GM12875 (cell line): ENCODE measurements around the gene PDLIM5.

ENCODE experiments used
- H3K4me3 ChIP-seq: one replicate; pipeline ENCODE4 v1.5.1; 2011; ENCODE audit warnings: low read depth, low read length, control low read depth
- TF ChIP-seq, protein P1 (sequence below): IDR thresholded peaks from 2 replicates; pipeline ENCODE4 v1.5.1; 2011; ENCODE audit warnings: low read depth, mild to moderate bottlenecking, control low read depth, inconsistent platforms, low read length, moderate library complexity, borderline replicate concordance; ENCODE audit not compliant: insufficient read depth

The PDLIM5 gene

DNA sequence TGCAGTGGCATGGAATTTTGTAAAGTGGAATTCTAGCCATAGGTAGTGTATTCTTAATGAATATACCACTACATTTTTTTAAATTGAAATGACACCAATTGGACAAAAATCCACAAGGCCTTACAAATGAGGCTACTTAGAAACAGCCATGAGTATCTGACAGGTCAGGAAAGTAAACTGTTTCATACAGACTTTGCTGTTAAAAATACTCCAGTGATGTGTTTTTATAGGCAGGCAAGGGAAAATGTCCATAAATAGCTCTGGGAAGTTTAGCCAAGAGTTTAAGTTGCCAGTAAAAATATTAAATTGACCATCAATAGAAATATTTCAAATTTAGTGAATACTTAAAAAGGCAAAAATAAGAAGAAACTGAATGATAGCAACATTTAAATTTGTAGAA lies 41.8 kb upstream of the PDLIM5 start:
- no peak overlapping the region for H3K4me3 ChIP-seq
- TF ChIP-seq, protein P1, sequence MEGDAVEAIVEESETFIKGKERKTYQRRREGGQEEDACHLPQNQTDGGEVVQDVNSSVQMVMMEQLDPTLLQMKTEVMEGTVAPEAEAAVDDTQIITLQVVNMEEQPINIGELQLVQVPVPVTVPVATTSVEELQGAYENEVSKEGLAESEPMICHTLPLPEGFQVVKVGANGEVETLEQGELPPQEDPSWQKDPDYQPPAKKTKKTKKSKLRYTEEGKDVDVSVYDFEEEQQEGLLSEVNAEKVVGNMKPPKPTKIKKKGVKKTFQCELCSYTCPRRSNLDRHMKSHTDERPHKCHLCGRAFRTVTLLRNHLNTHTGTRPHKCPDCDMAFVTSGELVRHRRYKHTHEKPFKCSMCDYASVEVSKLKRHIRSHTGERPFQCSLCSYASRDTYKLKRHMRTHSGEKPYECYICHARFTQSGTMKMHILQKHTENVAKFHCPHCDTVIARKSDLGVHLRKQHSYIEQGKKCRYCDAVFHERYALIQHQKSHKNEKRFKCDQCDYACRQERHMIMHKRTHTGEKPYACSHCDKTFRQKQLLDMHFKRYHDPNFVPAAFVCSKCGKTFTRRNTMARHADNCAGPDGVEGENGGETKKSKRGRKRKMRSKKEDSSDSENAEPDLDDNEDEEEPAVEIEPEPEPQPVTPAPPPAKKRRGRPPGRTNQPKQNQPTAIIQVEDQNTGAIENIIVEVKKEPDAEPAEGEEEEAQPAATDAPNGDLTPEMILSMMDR = no peak

DNA sequence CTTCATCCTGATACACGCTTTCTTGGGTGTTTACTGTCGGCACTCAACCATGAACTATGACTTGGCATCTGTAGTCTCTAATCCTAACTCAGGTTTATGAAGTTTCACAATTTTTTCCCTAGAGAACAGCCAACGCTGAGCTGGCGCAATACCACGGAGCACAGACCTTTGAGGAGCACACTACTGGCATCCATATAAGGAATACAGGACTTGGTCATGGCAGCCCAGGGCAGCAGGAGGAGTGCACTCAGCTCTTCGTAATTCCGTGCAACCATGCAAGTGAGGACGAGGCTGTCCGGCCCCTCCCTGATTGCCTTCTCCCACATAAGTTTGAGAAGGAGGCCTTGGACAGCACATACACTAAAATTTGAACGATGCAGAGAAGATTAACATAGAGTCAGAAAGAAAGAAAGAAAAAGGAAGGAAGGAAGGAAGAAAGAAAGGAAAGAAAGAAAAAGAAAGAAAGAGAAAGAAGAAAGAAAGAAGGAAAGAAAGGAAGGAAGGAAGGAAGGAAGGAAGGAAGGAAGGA lies 41.0 kb upstream of the PDLIM5 start:
- no peak overlapping the region for H3K4me3 ChIP-seq
- TF ChIP-seq, protein P1 = no peak

DNA sequence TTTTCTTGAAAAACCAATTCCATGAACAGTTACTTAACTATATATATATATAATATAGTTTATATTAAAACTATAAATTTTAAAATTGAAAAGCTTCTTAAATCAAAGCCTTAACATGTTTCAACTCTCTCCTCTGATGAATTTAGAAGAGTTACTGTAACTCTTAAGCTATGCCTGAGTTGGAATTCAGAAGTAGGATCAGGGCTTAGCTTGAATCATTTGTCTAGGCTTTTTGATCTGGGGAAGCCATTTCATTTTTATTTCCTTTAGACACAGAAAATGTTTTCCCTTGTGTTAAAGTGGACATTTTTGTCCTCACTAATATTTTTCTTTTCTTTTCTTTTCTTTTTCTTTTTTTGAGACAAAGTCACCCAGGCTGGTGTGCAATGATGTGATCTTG lies 40.4 kb upstream of the PDLIM5 start:
- no peak overlapping the region for H3K4me3 ChIP-seq
- TF ChIP-seq, protein P1 = no peak

DNA sequence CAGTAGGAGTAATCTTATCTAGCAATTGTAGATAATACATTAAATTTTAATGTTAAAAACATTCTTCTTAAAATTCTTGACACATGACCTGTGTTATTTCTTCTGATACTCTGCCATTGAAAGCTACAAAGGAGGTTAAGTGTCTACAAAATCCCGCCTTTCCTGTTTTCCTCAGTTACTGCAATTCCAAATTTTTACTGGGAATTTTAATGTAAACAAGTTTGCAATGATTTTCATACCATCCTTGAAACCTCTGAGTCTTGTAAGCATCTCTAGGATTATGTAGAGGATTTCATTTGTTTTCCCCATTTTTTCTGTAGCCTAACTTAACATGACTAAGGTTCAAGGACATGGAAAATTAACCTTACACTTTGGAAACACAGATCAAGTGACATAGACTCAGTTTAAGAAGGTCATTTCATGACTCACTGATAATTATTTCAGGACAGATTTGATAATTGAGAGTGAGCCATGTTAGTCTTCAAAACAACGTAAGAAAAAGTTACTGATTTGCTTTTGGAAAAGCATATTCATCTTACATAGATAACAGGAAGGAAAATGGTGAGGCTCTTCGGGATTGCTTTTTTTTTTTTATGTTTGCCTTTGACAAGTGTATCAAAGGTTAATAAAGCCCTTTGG lies 39.6 kb upstream of the PDLIM5 start:
- TF ChIP-seq, protein P1 = no peak
- H3K4me3 ChIP-seq = no peak overlapping the region

DNA sequence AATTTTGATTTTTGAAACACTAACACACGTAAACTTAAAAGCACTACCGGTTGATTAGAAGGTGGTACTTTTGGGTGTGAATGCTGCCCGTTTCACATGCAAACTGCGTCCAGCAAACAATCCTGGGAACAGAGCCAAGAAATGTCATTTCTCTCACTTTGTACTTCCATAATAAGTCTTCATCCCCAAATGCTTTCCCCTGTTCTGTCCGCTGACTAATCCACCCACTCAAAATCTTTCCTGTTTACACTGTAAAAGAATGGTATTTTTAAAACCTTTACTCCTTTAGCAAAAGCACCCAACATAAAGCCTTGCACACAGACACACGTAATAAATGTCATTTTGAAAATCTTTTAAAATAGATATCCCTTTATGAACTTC lies 39.1 kb upstream of the PDLIM5 start:
- no peak overlapping the region for H3K4me3 ChIP-seq

DNA sequence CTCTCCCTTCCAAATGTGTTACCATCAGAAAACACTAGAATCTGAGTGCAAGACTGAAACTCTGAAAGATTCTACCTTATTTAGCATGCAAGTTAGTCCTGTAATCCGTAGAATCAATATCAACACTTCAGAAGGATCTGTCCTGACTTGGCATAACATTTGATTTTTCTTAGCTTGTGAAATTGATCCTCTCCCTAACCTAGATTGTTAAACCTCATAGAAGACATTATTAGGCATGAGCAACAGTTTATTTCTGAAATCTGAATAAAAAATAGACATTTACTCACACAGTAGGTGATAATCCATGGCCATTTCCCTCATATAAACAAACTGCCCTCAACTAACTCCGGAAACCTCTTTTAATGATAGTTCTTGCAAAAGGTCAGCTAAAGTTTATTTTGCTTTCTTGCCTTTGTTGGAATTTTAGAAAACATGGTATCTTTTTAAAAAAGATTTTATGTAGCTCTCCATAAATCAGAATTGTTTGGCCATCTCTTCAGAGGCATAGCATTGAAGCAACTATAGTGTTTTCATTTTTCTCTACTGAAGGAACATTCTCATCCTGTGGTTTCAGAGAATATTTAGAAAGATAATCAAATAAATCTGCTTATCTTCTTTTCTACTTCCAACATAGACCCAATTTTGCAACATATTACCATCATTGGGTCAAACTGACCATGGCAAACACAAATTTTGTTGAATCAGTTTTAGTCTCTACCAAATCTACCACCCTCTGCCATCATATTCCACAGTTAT lies 38.5 kb upstream of the PDLIM5 start:
- TF ChIP-seq, protein P1 = no peak

More for the DNA sequence above, 39.1 kb upstream of the PDLIM5 start:
- TF ChIP-seq, protein P1 = no peak

DNA sequence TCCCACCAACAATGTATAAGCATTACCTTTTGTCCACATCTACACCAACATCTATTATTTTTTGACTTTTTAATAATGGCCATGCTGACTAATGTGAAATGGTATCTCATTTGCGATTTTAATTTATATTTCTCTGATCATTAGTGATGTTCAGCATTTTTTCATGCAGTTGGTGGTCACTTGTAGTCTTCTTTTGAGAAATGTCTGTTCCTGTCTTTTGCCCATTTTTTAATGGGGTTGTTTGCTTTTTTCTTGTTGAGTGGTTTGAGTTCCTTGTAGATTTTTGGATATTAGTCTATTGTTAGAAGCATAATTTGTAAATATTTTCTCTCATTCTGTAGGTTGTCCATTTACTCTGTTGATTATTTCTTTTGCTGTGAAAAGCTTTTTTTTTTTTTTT lies 36.8 kb upstream of the PDLIM5 start:
- H3K4me3 ChIP-seq = no peak overlapping the region
- TF ChIP-seq, protein P1 = no peak

More for the DNA sequence above, 38.5 kb upstream of the PDLIM5 start:
- no peak overlapping the region for H3K4me3 ChIP-seq
